Stimulated activated CD8-positive, alpha-beta memory T cell treated with anti-CD3 and anti-CD28 coated beads, Interleukin-12 subunit alpha, Interleukin-12 subunit beta, amount 100 ng/mL, for 24 hours (primary cell): ENCODE measurements around the gene HOXC5.

Experiments
- DNase-seq: peaks from one replicate; pipeline ENCODE4 v3.0.0-alpha.2; 2020; ENCODE audit errors: extremely low read depth

The HOXC5 gene

GRCh38 chr12:53995378-53996239, 37.2 kb upstream of the HOXC5 start:
- DNase-seq = no peak

- DNase-seq = no peak
Measured at GRCh38 chr12:53996240-53997203, 36.3 kb upstream of the HOXC5 start.

GRCh38 chr12:53997204-53998109, 35.4 kb upstream of the HOXC5 start:
- DNase-seq = no peak

GRCh38 chr12:53998110-53998899, 34.5 kb upstream of the HOXC5 start:
- DNase-seq = no peak

GRCh38 chr12:53998900-53999236, 34.0 kb upstream of the HOXC5 start:
- DNase-seq = no peak

- no peak for DNase-seq
Measured at GRCh38 chr12:53999559-54000115, 33.2 kb upstream of the HOXC5 start.

GRCh38 chr12:54000116-54001114, 32.4 kb upstream of the HOXC5 start, which contains the start of gene HOXC9:
Gene HOXC9 (plus strand): TSS chr12:54000161. CDS start chr12:54000189, 28 bp downstream.
- no peak for DNase-seq

GRCh38 chr12:54001283-54002187, 31.3 kb upstream of the HOXC5 start:
- DNase-seq = no peak

- DNase-seq = no peak
Measured at GRCh38 chr12:54002278-54002914, 30.5 kb upstream of the HOXC5 start.

- no peak for DNase-seq
Measured at GRCh38 chr12:54002915-54003389, 29.9 kb upstream of the HOXC5 start.

GRCh38 chr12:54003625-54004024, 29.2 kb upstream of the HOXC5 start:
- DNase-seq = no peak

- DNase-seq = no peak
Measured at GRCh38 chr12:54004063-54004840, 28.6 kb upstream of the HOXC5 start.

GRCh38 chr12:54004841-54005530, 27.9 kb upstream of the HOXC5 start:
- no peak for DNase-seq

- no peak for DNase-seq
Measured at GRCh38 chr12:54005531-54005852, 27.4 kb upstream of the HOXC5 start.

GRCh38 chr12:54005853-54006558, 26.8 kb upstream of the HOXC5 start:
- DNase-seq = peak; percentile 62
